ENCODE data around the gene MPO. TPM values are rescaled to one million over a fixed set of nuclear protein-coding genes. Genes with fewer than 3 reads are reported as not detected.

The MPO gene
- total and polyA plus RNA-seq, 2 experiments from 2014 or later: not detected

GRCh38 chr17:58242171-58242784, 38.5 kb downstream of the MPO start:
- TF ChIP-seq EZH2 (IDR thresholded peaks at IDR 0.05; ENCODE audit: insufficient read depth, poor library complexity, severe bottlenecking) (no peak), EZH2phosphoT487 (IDR thresholded peaks at IDR 0.05; ENCODE audit: insufficient read depth, low read depth) (no peak)
- in situ Hi-C loops (cut with MboI): no loop called here
- Histone ChIP-seq H3K9me3 (ENCODE audit: low read depth) (no peaks in the 10 kb centered on the region), H3K4me1 (ENCODE audit: insufficient read depth) (no peaks in the 10 kb centered on the region), H3K27me3 (replicated peaks; ENCODE audit: insufficient read depth) (peaks cover 41% of the 10 kb centered on the region), H3K36me3 (ENCODE audit: low read depth) (no peaks in the 10 kb centered on the region), H2AFZ (no peak overlapping the region), H3K4me2 (ENCODE audit: unreplicated experiment) (no peak overlapping the region), H3K27ac (no peak overlapping the region), H3K9ac (no peak overlapping the region), H3K9me2 (ENCODE audit: insufficient read depth) (no peaks in the 10 kb centered on the region), H3F3A (ENCODE audit: insufficient read depth) (no peaks in the 10 kb centered on the region), H4K20me1 (ENCODE audit: insufficient read depth) (no peaks in the 10 kb centered on the region), H3K4me3 (no peak overlapping the region), H3K79me2 (ENCODE audit: insufficient read depth) (no peaks in the 10 kb centered on the region)
- DNase-seq: no peak
- 10% methylated on average over 4 of the region's 4 CpGs for WGBS, 2 experiments (ENCODE audit: low coverage in 1 of 2, low lambda C conversion rate in 2 of 2, missing lambda C conversion rate in 2 of 2)

- Histone ChIP-seq H3K27ac (no peak overlapping the region), H3K79me2 (ENCODE audit: insufficient read depth) (no peaks in the 10 kb centered on the region), H3K4me1 (ENCODE audit: insufficient read depth) (no peaks in the 10 kb centered on the region), H3K27me3 (replicated peaks; ENCODE audit: insufficient read depth) (peaks cover 38% of the 10 kb centered on the region), H4K20me1 (ENCODE audit: insufficient read depth) (no peaks in the 10 kb centered on the region), H2AFZ (no peak overlapping the region), H3K4me3 (no peak overlapping the region), H3K9ac (no peak overlapping the region), H3K9me2 (ENCODE audit: insufficient read depth) (no peaks in the 10 kb centered on the region), H3K4me2 (ENCODE audit: unreplicated experiment) (no peak overlapping the region), H3K9me3 (ENCODE audit: low read depth) (no peaks in the 10 kb centered on the region), H3K36me3 (ENCODE audit: low read depth) (no peaks in the 10 kb centered on the region), H3F3A (ENCODE audit: insufficient read depth) (no peaks in the 10 kb centered on the region)
- 61 to 95% methylated on average over 1 of the region's 1 CpG for WGBS, 2 experiments (ENCODE audit: low coverage in 1 of 2, low lambda C conversion rate in 2 of 2, missing lambda C conversion rate in 2 of 2)
- TF ChIP-seq EZH2phosphoT487 (IDR thresholded peaks at IDR 0.05; ENCODE audit: insufficient read depth, low read depth) (no peak), EZH2 (IDR thresholded peaks at IDR 0.05; ENCODE audit: insufficient read depth, poor library complexity, severe bottlenecking) (no peak)
- DNase-seq: no peak
- in situ Hi-C loops (cut with MboI): no loop called here
Measured at GRCh38 chr17:58239987-58240386, 40.7 kb downstream of the MPO start.

- no peak within 1 kb of the TSS for H3K27ac ChIP-seq
- WGBS, 2 experiments (ENCODE audit: low coverage in 1 of 2, low lambda C conversion rate in 2 of 2, missing lambda C conversion rate in 2 of 2): 59 to 64% methylated on average over 5 of the region's 5 CpGs
- no peak within 1 kb of the TSS for H3K4me2 ChIP-seq (ENCODE audit: unreplicated experiment)
- TF ChIP-seq EZH2 (IDR thresholded peaks at IDR 0.05; ENCODE audit: insufficient read depth, poor library complexity, severe bottlenecking): no peak
- TF ChIP-seq EZH2phosphoT487 (IDR thresholded peaks at IDR 0.05; ENCODE audit: insufficient read depth, low read depth): no peak
- H3K4me1 ChIP-seq (ENCODE audit: insufficient read depth): peaks cover 1% of the 10 kb centered on the region
- no peaks in the 10 kb centered on the region for H3K79me2 ChIP-seq (ENCODE audit: insufficient read depth)
- no peaks in the 10 kb centered on the region for H3K36me3 ChIP-seq (ENCODE audit: low read depth)
- H3F3A ChIP-seq (ENCODE audit: insufficient read depth): no peaks in the 10 kb centered on the region
- no peak for DNase-seq
- no peaks in the 10 kb centered on the region for H3K9me3 ChIP-seq (ENCODE audit: low read depth)
- H4K20me1 ChIP-seq (ENCODE audit: insufficient read depth): no peaks in the 10 kb centered on the region
- H3K9ac ChIP-seq: no peak within 1 kb of the TSS
- no peaks in the 10 kb centered on the region for H3K9me2 ChIP-seq (ENCODE audit: insufficient read depth)
- no peak within 1 kb of the TSS for H3K4me3 ChIP-seq
- peaks cover 35% of the 10 kb centered on the region for H3K27me3 ChIP-seq (replicated peaks; ENCODE audit: insufficient read depth)
- no peak within 1 kb of the TSS for H2AFZ ChIP-seq
- in situ Hi-C loops (cut with MboI): no loop called here
Measured at GRCh38 chr17:58238147-58238634, 42.5 kb downstream of the MPO start, which contains the start of gene LPO. TSS of gene LPO (plus strand) at chr17:58238584. CDS start at chr17:58242980, 4,396 bp downstream.

- H3K9me2 ChIP-seq (ENCODE audit: insufficient read depth): no peaks in the 10 kb centered on the region
- no peak overlapping the region for H3K27ac ChIP-seq
- H3K79me2 ChIP-seq (ENCODE audit: insufficient read depth): no peaks in the 10 kb centered on the region
- TF ChIP-seq EZH2phosphoT487 (IDR thresholded peaks at IDR 0.05; ENCODE audit: insufficient read depth, low read depth) (no peak), EZH2 (IDR thresholded peaks at IDR 0.05; ENCODE audit: insufficient read depth, poor library complexity, severe bottlenecking) (no peak)
- no peaks in the 10 kb centered on the region for H4K20me1 ChIP-seq (ENCODE audit: insufficient read depth)
- 31 to 37% methylated on average over 2 of the region's 2 CpGs for WGBS, 2 experiments (ENCODE audit: low coverage in 1 of 2, low lambda C conversion rate in 2 of 2, missing lambda C conversion rate in 2 of 2)
- peaks cover 17% of the 10 kb centered on the region for H3K4me1 ChIP-seq (ENCODE audit: insufficient read depth)
- H3K9me3 ChIP-seq (ENCODE audit: low read depth): no peaks in the 10 kb centered on the region
- no peaks in the 10 kb centered on the region for H3K36me3 ChIP-seq (ENCODE audit: low read depth)
- no peak overlapping the region for H3K4me3 ChIP-seq
- H3K27me3 ChIP-seq (replicated peaks; ENCODE audit: insufficient read depth): peaks cover 18% of the 10 kb centered on the region
- no peak overlapping the region for H3K4me2 ChIP-seq (ENCODE audit: unreplicated experiment)
- peaks cover 13% of the 10 kb centered on the region for H3F3A ChIP-seq (ENCODE audit: insufficient read depth)
- no peak for DNase-seq
- in situ Hi-C loops (cut with MboI): no loop called here
- no peak overlapping the region for H3K9ac ChIP-seq
- H2AFZ ChIP-seq: no peak overlapping the region
Measured at GRCh38 chr17:58236394-58236793, 44.3 kb downstream of the MPO start.

Data from GM23248 (cell line).